IMR-90 (cell line): ENCODE results near the gene BTG3. TPM values are rescaled to one million over a fixed set of nuclear protein-coding genes. Genes with fewer than 3 reads are reported as not detected.

Experiments used
- ATAC-seq: fragments of 200-7000 bp; cut with Tn5 transposase; 2 replicates; pipeline ENCODE4 v1.9.1; 2020; ENCODE audit warnings: low read depth, mild to moderate bottlenecking, moderate library complexity
- BruUV-seq: library from RNA; stranded (reverse); fragments of 400-500 nt; replicated peaks from 2 replicates; lab custom pipeline; 2021; lab: Mats Ljungman, UMichigan
- CTCF ChIA-PET: fragments of 300-600 bp; formaldehyde crosslinking; extraction: SDS; loops from one replicate; lab custom pipeline; 2021; ENCODE audit warnings: antibody characterized with exemption; lab: Yijun Ruan, JAX
- POLR2A ChIA-PET: fragments of 300-600 bp; sonication (Branson Sonifier 250); formaldehyde crosslinking; loops from one replicate; lab custom pipeline; 2022; ENCODE audit warnings: antibody characterized with exemption; ENCODE audit not compliant: unreplicated experiment; lab: Charles Lee
- DNase-seq: peaks from one replicate; pipeline ENCODE4 v3.0.0; 2013
- H2AFZ ChIP-seq: replicated peaks from 2 replicates; pipeline ENCODE3; 2013; ENCODE audit warnings: low read length, mild to moderate bottlenecking; ENCODE audit not compliant: poor library complexity
- H2AK5ac ChIP-seq: 2 replicates; pipeline ENCODE4 v1.6.1; 2013; ENCODE audit warnings: low read depth, low read length, inconsistent platforms
- H2AK9ac ChIP-seq: replicated peaks from 2 replicates; pipeline ENCODE3; 2013; ENCODE audit warnings: mild to moderate bottlenecking, low read depth, low read length, moderate library complexity; ENCODE audit not compliant: poor library complexity
- H2BK120ac ChIP-seq: 2 replicates; pipeline ENCODE4 v1.6.1; 2013; ENCODE audit warnings: low read depth, low read length, inconsistent platforms
- H2BK15ac ChIP-seq: 3 replicates; pipeline ENCODE4 v1.6.1; 2013; ENCODE audit warnings: low read depth, low read length, inconsistent platforms
- H2BK20ac ChIP-seq: 2 replicates; pipeline ENCODE4 v1.6.1; 2013; ENCODE audit warnings: low read depth, mild to moderate bottlenecking, inconsistent platforms, low read length, moderate library complexity
- H2BK5ac ChIP-seq: 2 replicates; pipeline ENCODE4 v1.6.1; 2013; ENCODE audit warnings: mild to moderate bottlenecking, low read depth, low read length, inconsistent platforms; ENCODE audit not compliant: poor library complexity, severe bottlenecking
- H3K14ac ChIP-seq: replicated peaks from 2 replicates; pipeline ENCODE4 v1.6.1; 2013; ENCODE audit warnings: low read depth, low read length, inconsistent platforms
- H3K18ac ChIP-seq: 2 replicates; pipeline ENCODE4 v1.6.1; 2013; ENCODE audit warnings: low read depth, low read length, control low read depth
- H3K23ac ChIP-seq: 2 replicates; pipeline ENCODE4 v1.6.1; 2013; ENCODE audit warnings: low read depth, low read length, inconsistent platforms
- H3K27ac ChIP-seq: 2 replicates; pipeline ENCODE4 v1.5.1; 2013; ENCODE audit warnings: mild to moderate bottlenecking, control low read depth, low read length; ENCODE audit not compliant: insufficient read depth
- H3K27me3 ChIP-seq: 2 replicates; pipeline ENCODE4 v1.6.1; 2013; ENCODE audit warnings: low read length; ENCODE audit not compliant: control insufficient read depth, insufficient read depth
- H3K36me3 ChIP-seq: 2 replicates; pipeline ENCODE4 v1.6.1; 2013; ENCODE audit warnings: low read length, mixed read lengths; ENCODE audit not compliant: control insufficient read depth, insufficient read depth
- H3K4ac ChIP-seq: 2 replicates; pipeline ENCODE4 v1.6.1; 2013; ENCODE audit warnings: low read depth, low read length, inconsistent platforms
- H3K4me1 ChIP-seq: 2 replicates; pipeline ENCODE4 v1.6.1; 2013; ENCODE audit warnings: low read length, mixed read lengths; ENCODE audit not compliant: control insufficient read depth, insufficient read depth
- H3K4me2 ChIP-seq: 2 replicates; pipeline ENCODE4 v1.6.1; 2013; ENCODE audit warnings: low read depth, mild to moderate bottlenecking, control low read depth, low read length, moderate library complexity
- H3K4me3 ChIP-seq: 2 replicates; pipeline ENCODE4 v1.5.1; 2013; ENCODE audit warnings: low read depth, mild to moderate bottlenecking, control low read depth, low read length, moderate library complexity; ENCODE audit not compliant: insufficient read depth
- H3K56ac ChIP-seq: 2 replicates; pipeline ENCODE4 v1.6.1; 2013; ENCODE audit warnings: low read length, inconsistent platforms; ENCODE audit not compliant: insufficient read depth; ENCODE audit errors: extremely low read depth
- H3K79me1 ChIP-seq, 2 experiments: 2 replicates each; pipeline ENCODE4 v1.6.1; 2013; ENCODE audit warnings: low read length in 2 of 2, inconsistent platforms in 1 of 2, low read depth in 1 of 2
- H3K9ac ChIP-seq: 2 replicates; pipeline ENCODE4 v1.6.1; 2013; ENCODE audit warnings: low read depth, low read length, control low read depth
- H3K9me1 ChIP-seq: 2 replicates; pipeline ENCODE4 v1.6.1; 2013; ENCODE audit warnings: low read length, inconsistent platforms; ENCODE audit not compliant: insufficient read depth
- H3K9me3 ChIP-seq: 2 replicates; pipeline ENCODE4 v1.6.1; 2013; ENCODE audit warnings: low read length; ENCODE audit not compliant: control insufficient read depth, insufficient read depth
- H4K20me1 ChIP-seq: 2 replicates; pipeline ENCODE4 v1.6.1; 2013; ENCODE audit warnings: low read length, inconsistent platforms; ENCODE audit not compliant: insufficient read depth
- H4K5ac ChIP-seq: 2 replicates; pipeline ENCODE4 v1.6.1; 2013; ENCODE audit warnings: mild to moderate bottlenecking, low read depth, low read length, control low read depth
- H4K8ac ChIP-seq, 2 experiments: 2 replicates each; pipeline ENCODE4 v1.6.1; 2013; ENCODE audit warnings: low read depth in 2 of 2, low read length in 2 of 2, control low read depth in 1 of 2, inconsistent platforms in 1 of 2
- H4K91ac ChIP-seq: 2 replicates; pipeline ENCODE4 v1.6.1; 2013; ENCODE audit warnings: low read depth, low read length, inconsistent platforms; ENCODE audit not compliant: insufficient read depth
- CHD1 ChIP-seq: IDR thresholded peaks from 2 replicates; pipeline ENCODE4 v1.6.1; 2012; ENCODE audit warnings: low read depth, low read length, improper control_type of control experiment
- MXI1 ChIP-seq: IDR thresholded peaks from 2 replicates; pipeline ENCODE4 v1.6.1; 2012; ENCODE audit warnings: low read depth, mild to moderate bottlenecking, low read length, moderate library complexity, borderline replicate concordance
- WGBS, 2 experiments: methylation state at CpG; one replicate each; pipeline versions ENCODE4 v1.1.5 to v1.1.7; 2013; ENCODE audit warnings: missing lambda C conversion rate in 2 of 2; ENCODE audit not compliant: insufficient read length in 1 of 2; ENCODE audit errors: extremely low coverage in 2 of 2; 5-methylcytosine and 5-hydroxymethylcytosine counted together
- dilution Hi-C: fragments of 300-500 bp; cut with HindIII; formaldehyde crosslinking; loops from one replicate; pipeline ENCODE4 v1.14.3; 2018; ENCODE audit warnings: low sequenced_read_pairs; ENCODE audit not compliant: unreplicated experiment
- in situ Hi-C: fragments of 300-500 bp; cut with MboI; formaldehyde crosslinking; loops from 3 replicates; pipeline ENCODE4 v1.14.3; 2019; ENCODE audit warnings: low sequenced_read_pairs, inconsistent platforms, mixed read lengths
- intact Hi-C: fragments of 100-400 bp; cut with micrococcal nuclease; formaldehyde crosslinking; loops from 2 replicates; pipeline ENCODE4 v1.10.0; 2022
- polyA plus RNA-seq, 3 experiments: library from polyadenylated mRNA; depleted of rRNA; stranded (reverse); fragments of >200 nt; gene quantifications; 2 replicates each; pipeline ENCODE4 v1.2.3, GENCODE V29; 2012; ENCODE audit warnings: low replicate concordance in 1 of 3
- total RNA-seq: library from RNA; depleted of rRNA; stranded (reverse); fragments of >200 nt; gene quantifications from 2 replicates; pipeline ENCODE4 v1.2.3, GENCODE V29; 2012
- TF ChIP-seq, protein P1 (sequence below): fragments of 150-350 bp; IDR thresholded peaks from 2 replicates; pipeline ENCODE4 v1.6.1; 2016; ENCODE audit warnings: low read depth, mild to moderate bottlenecking, low read length, moderate library complexity, borderline replicate concordance

BTG3 gene
- total and polyA plus RNA-seq, 2 of the 4 experiments (the other 2 are of a cell fraction) = 22.4 to 38.1 TPM

DNA sequence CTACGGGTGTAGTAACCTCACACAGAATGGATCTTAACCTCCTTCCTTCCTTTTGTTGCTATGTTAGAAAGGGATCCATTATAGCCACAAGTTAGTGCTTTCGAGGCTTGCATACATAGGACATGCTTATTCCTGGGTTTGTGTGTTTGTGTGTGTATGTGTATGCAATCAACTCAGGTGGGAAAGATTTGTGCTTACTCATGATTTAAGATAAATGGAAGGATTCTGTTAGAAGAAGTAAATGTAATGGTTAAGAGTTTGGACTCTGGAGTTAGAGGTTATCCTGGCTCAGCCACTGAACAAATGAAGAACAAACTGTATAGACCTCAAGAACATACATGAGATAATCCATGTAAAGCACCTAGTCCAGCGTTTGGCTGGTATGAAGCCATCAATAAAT lies 28.8 kb downstream of the BTG3 start:
- DNase-seq = no peak
- no peak overlapping the region for H3K23ac ChIP-seq
- H2AK9ac ChIP-seq = no peak overlapping the region
- H3K4me1 ChIP-seq = no peaks in the 10 kb centered on the region
- H3K27ac ChIP-seq = no peak overlapping the region
- no peak overlapping the region for H3K4me2 ChIP-seq
- H2BK20ac ChIP-seq = no peak overlapping the region
- dilution Hi-C loops (no loop called here), intact Hi-C loops (no loop called here), in situ Hi-C loops (loop anchor here (5.0 kb wide), 1 partner anchor 197 kb away; no protein-coding TSS in a partner anchor)
- no peak overlapping the region for H3K4me3 ChIP-seq
- no peak overlapping the region for H3K56ac ChIP-seq
- H2BK120ac ChIP-seq = no peak overlapping the region
- BruUV-seq = no TSS peak
- no peak overlapping the region for H4K5ac ChIP-seq
- CTCF ChIA-PET = no interaction called here
- no peak overlapping the region for H2BK15ac ChIP-seq
- no peaks in the 10 kb centered on the region; the same call in 1 of the 2 replicates for H3K27me3 ChIP-seq
- no peaks in the 10 kb centered on the region for H3K36me3 ChIP-seq
- no peak overlapping the region for H3K9ac ChIP-seq
- no peak overlapping the region for H3K4ac ChIP-seq
- no peak overlapping the region for H2AFZ ChIP-seq
- H3K79me1 ChIP-seq = no peaks in the 10 kb centered on the region
- no peak overlapping the region for H3K14ac ChIP-seq
- ATAC-seq = no peak
- H4K20me1 ChIP-seq = no peaks in the 10 kb centered on the region
- no peak overlapping the region for H3K18ac ChIP-seq
- no peak overlapping the region for H4K8ac ChIP-seq
- H3K9me3 ChIP-seq = no peaks in the 10 kb centered on the region
- WGBS, 2 experiments = no CpG with 5 or more reads among the region's 3 CpGs
- H3K9me1 ChIP-seq = no peaks in the 10 kb centered on the region
- TF ChIP-seq, protein P1, sequence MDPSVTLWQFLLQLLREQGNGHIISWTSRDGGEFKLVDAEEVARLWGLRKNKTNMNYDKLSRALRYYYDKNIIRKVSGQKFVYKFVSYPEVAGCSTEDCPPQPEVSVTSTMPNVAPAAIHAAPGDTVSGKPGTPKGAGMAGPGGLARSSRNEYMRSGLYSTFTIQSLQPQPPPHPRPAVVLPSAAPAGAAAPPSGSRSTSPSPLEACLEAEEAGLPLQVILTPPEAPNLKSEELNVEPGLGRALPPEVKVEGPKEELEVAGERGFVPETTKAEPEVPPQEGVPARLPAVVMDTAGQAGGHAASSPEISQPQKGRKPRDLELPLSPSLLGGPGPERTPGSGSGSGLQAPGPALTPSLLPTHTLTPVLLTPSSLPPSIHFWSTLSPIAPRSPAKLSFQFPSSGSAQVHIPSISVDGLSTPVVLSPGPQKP = no peak
- TF ChIP-seq CHD1 (no peak), MXI1 (no peak)
- H2BK5ac ChIP-seq = no peak overlapping the region
- no peak overlapping the region for H4K91ac ChIP-seq
- H2AK5ac ChIP-seq = no peak overlapping the region
- POLR2A ChIA-PET = no interaction called here
